Right cardiac atrium (tissue), 5 donors: Measurements from ENCODE around the gene TMEM254. TPM values are rescaled to one million over a fixed set of nuclear protein-coding genes. Genes with fewer than 3 reads are reported as not detected.
"Not testable (repeated sequence)": the region's sequence is repeated elsewhere in the genome, so short reads cannot be mapped to it uniquely, and the experiment has no call there.

Experiments
- ATAC-seq, 2 donors: fragments of 200-7000 bp; cut with Tn5 transposase; one replicate each; pipeline versions ENCODE4 v1.8.0 to v1.9.1; 2020; ENCODE audit warnings: moderate library complexity in 2 of 2, mild to moderate bottlenecking in 1 of 2
- DNase-seq, 3 donors: peaks; one replicate each; pipeline ENCODE4 v3.0.0-alpha.2; 2020
- H3K27ac ChIP-seq: one replicate; pipeline ENCODE4 v1.5.1; 2013; ENCODE audit warnings: mild to moderate bottlenecking, low read length, control low read depth, moderate library complexity
- H3K27me3 ChIP-seq: one replicate; pipeline ENCODE4 v1.6.1; 2013; ENCODE audit not compliant: control insufficient read depth, insufficient read depth
- H3K4me1 ChIP-seq: one replicate; pipeline ENCODE4 v1.6.1; 2013; ENCODE audit warnings: low read length; ENCODE audit not compliant: control insufficient read depth, insufficient read depth
- H3K4me3 ChIP-seq: one replicate; pipeline ENCODE4 v1.5.1; 2013; ENCODE audit warnings: low read length, control low read depth
- H3K9me3 ChIP-seq: one replicate; pipeline ENCODE4 v1.6.1; 2013; ENCODE audit warnings: low read length; ENCODE audit not compliant: control insufficient read depth
- WGBS: extraction: QIAGEN DNeasy Blood & Tissue Kit; methylation state at CpG from one replicate; pipeline ENCODE4 v1.1.7; 2013; 5-methylcytosine and 5-hydroxymethylcytosine counted together
- intact Hi-C, 4 donors: fragments of 100-400 bp; cut with DNase I; formaldehyde crosslinking; loops; one replicate each; pipeline versions ENCODE4 v1.11.0 to v1.14.0; 2022 to 2023
- polyA plus RNA-seq: library from polyadenylated mRNA; stranded (reverse); fragments of 200-250 nt; gene quantifications from one replicate; pipeline ENCODE4 v1.2.3, GENCODE V29; 2013
- total RNA-seq, 4 donors: library from RNA; stranded (reverse); fragmentation: NEBNext Ultra II Directional; extraction: Animal tissue kit (Norgen Biotek cat#: 25700); gene quantifications; one replicate each; pipeline ENCODE4 v1.2.1, GENCODE V29; 2021
- donor health status: healthy with polysubstance abuse.
- donor health status: DM: no; HTN: yes; CAD: no.
- donor health status: DM: no; HTN: no; CAD: no.
- donor health status: DM: no; HTN: yes; CAD: no; lungs with severe emphysema.
- donor health status: DM: yes; HTN: yes; CAD: no.

Gene TMEM254
- total and polyA plus RNA-seq, 5 donors: 4.7 to 9.0 (median 8.1) TPM

DNA sequence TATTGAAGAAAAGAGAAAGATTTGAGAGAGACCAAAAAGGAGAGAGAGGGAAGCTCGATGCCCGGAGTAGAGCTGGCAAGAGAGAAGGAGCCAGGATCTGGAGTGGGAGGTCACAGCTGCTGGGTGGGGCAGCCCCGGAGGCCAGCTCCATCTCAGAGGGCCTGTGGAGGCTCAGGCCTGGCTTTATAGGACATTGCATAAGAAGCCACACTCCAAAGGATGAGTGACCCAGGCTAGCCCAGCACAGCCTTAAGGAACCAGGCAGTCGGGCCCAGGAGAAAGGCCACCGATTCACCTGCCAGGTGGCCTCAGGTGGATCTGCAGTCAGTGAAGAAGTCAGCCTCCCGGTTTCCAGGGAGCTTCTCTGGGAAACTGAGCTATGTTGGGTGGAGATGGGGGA lies 54.7 kb downstream of the TMEM254 start:
- H3K9me3 ChIP-seq: no peaks in the 10 kb centered on the region
- DNase-seq (peak; percentile 77 to 88 (median 84)), ATAC-seq (peak; percentile 28 to 30)
- peaks cover 4% of the 10 kb centered on the region for H3K4me1 ChIP-seq
- no peaks in the 10 kb centered on the region for H3K27me3 ChIP-seq
- WGBS: 25% methylated on average over 6 of the region's 6 CpGs
- H3K4me3 ChIP-seq: peak overlapping the region; percentile 52
- intact Hi-C loops: loop anchor here in 3 of 4 donors (5.0 to 10.0 kb wide), 2 partner anchors 56 to 58 kb away; partner anchors contain the start of gene TMEM254 (in 3 of the 3)
- H3K27ac ChIP-seq: peak overlapping the region; percentile 99

DNA sequence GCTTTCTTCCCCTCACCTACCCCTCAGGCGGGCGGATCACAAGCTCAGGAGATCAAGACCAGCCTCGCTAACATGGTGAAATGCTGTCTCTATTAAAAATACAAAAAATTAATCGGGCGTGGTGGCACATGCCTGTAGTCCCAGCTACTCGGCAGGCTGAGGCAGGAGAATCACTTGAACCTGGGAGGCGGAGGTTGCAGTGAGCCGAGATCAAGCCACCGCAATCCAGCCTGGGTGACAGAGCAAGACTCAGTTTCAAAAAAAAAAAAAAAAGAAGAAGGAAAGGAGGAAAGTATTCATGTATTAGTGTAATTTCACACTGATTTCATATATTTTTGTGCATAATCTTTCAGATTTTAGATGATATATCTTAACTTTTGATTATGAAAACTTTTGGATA lies 55.2 kb downstream of the TMEM254 start:
- peak overlapping the region; percentile 52 for H3K4me3 ChIP-seq
- not testable (repeated sequence) for ATAC-seq, H3K4me1 ChIP-seq, DNase-seq, H3K9me3 ChIP-seq, H3K27me3 ChIP-seq
- WGBS: 54% methylated on average over 9 of the region's 9 CpGs
- H3K27ac ChIP-seq: peak overlapping the region; percentile 99
- intact Hi-C loops: loop anchor here in 3 of 4 donors (5.0 to 10.0 kb wide), 2 partner anchors 56 to 59 kb away; partner anchors contain the start of gene TMEM254 (in 3 of the 3)

DNA sequence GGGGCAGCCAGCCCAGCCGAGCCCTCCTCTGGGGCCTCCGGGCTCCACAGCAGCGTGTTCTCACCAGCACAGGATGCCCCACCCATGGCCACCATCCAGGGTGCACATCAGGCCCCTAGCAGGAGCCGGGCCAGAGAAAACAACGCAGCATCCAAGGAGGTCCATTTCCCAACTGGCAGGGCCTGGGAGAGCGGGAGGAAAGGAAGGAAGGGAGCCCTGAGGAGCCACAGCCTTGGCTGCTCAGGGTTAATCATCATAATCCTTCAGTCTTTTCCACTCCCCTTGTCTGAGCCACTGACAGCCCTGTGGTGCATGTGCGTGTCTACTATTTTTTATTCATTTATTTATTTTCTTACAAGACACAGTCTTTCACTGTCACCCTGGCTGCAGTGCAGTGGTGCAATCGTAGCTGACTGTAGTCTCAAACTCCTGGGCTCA lies 57.7 kb downstream of the TMEM254 start:
- Histone ChIP-seq H3K4me3 (no peak overlapping the region), H3K4me1 (peaks cover 4% of the 10 kb centered on the region), H3K27ac (peak overlapping the region; percentile 91), H3K27me3 (no peaks in the 10 kb centered on the region), H3K9me3 (no peaks in the 10 kb centered on the region)
- peak; percentile 90 to 91 for ATAC-seq
- 32% methylated on average over 8 of the region's 8 CpGs for WGBS
- peak; percentile 98 to 99 (median 98) for DNase-seq
- intact Hi-C loops: loop anchor here in 2 of 4 donors (10.0 kb wide), 1 partner anchor 61 kb away; the partner anchor contains the start of gene TMEM254 (in 2 of the 2)

DNA sequence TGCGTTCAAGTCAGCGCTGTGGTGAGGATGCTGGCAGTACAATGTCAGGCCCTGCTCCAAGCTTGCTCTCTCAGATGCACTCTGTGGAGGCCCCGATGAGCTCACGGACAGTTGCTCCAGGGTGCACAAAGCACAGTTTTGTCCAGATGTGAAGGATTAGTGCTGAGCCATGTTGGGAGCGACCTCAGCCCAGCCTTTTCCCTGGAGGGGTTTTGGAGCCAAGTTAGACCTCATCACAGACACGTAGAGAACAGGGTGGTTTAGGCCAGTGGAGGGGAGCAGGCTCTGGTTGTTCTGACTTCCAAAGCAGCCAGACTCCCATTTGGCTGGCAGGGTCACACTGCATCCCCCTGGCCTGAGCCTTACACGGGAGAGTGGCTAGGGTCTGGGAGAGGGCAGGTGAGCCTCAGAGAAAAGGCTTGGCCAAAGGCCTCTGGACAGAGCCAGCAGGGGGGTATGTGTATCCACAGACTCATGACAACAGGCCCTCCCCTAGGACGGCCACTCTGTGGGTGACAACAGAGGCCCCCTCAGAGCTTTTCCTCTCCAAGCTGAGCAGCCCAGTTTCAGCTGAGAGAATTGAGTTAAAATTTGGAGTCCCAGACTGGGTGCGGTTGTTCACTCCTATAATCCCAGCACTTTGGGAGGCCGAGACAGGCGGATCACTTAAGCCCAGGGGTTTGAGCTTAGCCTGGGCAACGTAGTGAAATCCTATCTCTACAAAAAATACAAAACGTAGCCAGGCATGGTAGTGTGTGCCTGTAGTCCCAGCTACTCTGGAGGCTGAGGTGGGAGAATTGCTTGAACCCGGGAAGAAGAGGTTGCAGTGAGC lies 58.8 kb downstream of the TMEM254 start:
- Histone ChIP-seq H3K9me3 (no peaks in the 10 kb centered on the region), H3K27ac (peak overlapping the region; percentile 88), H3K4me3 (no peak overlapping the region), H3K4me1 (peaks cover 4% of the 10 kb centered on the region), H3K27me3 (no peaks in the 10 kb centered on the region)
- DNase-seq (peak; percentile 83 to 89 (median 85)), ATAC-seq (peak; percentile 65 to 74)
- intact Hi-C loops: loop anchor here in 2 of 4 donors (10.0 kb wide), 1 partner anchor 62 kb away; the partner anchor contains the start of gene TMEM254 (in 2 of the 2)
- 55% methylated on average over 14 of the region's 14 CpGs for WGBS

DNA sequence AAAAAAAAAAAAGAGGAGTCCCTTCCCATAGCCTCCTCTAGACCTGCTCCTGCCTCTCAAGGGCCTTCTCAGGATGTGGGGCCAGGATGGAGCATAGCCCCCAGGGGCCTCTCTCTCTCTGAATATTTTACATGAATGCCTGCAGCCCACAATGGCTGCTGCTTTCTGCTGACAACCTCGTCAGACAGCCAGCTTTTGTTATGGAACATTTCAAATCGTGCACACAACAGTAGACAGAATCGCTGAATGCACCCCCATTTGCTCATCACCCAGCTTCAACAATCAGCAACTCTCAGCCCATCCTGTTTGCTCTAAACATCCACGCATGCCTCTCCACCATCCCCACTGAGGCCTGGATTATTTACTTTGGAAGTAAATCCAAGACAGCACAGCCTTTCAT lies 59.5 kb downstream of the TMEM254 start:
- ATAC-seq (no peak), DNase-seq (no peak)
- Histone ChIP-seq H3K27ac (peak overlapping the region; percentile 88), H3K27me3 (no peaks in the 10 kb centered on the region), H3K9me3 (no peaks in the 10 kb centered on the region), H3K4me1 (peaks cover 4% of the 10 kb centered on the region), H3K4me3 (no peak overlapping the region)
- intact Hi-C loops: loop anchor here in 2 of 4 donors (10.0 kb wide), 1 partner anchor 63 kb away; the partner anchor contains the start of gene TMEM254 (in 2 of the 2)
- 48% methylated on average over 4 of the region's 4 CpGs for WGBS

DNA sequence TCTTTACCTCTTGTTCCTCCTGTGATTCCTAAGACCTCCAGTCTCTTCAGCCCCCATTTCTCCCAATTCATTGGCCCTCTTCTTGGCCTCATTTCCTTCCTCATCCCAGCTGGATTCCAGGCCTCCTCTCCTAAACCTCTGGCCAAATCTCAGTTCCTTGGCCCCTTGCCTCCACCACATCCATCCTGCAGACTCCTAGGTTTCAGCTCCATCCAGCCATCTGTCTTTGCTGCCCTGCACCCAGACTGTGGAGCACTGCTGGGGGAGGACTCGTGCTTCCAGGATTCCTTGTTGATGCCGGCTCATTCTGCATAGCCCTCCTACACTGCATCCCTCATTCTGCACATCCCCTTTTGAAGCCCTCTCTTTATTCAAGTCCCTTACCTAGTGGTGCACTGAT lies 60.8 kb downstream of the TMEM254 start:
- Histone ChIP-seq H3K27ac (no peak overlapping the region), H3K4me1 (peaks cover 3% of the 10 kb centered on the region), H3K4me3 (no peak overlapping the region), H3K9me3 (no peaks in the 10 kb centered on the region), H3K27me3 (no peaks in the 10 kb centered on the region)
- intact Hi-C loops: loop anchor here in 2 of 4 donors (10.0 kb wide), 1 partner anchor 64 kb away; the partner anchor contains the start of gene TMEM254 (in 2 of the 2)
- DNase-seq (peak in 1 of 3 donors; percentile 57), ATAC-seq (no peak)
- WGBS: 57% methylated on average over 2 of the region's 2 CpGs

DNA sequence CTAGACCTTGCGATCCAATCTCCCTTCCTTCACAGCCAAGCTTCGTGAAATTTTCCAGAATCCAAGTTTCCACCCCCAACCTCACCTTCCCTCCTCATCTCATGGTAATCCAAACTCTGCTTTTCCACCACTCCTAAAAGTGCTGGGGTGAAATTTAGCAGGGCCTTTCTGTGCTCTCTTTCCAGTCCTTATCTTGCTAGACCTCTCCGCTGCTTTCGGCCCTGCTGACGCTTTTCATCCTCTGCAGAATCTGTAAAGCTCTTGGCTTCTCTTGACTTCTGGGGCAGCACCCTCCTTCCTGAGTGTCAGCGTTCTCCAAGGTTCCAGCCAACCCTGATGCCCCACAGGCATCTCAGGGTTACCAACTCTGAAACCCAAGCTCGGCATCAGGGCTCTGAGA lies 61.8 kb downstream of the TMEM254 start:
- intact Hi-C loops: loop anchor here in 1 of 4 donors (5.0 kb wide), 1 partner anchor 78 kb away; no protein-coding TSS in a partner anchor
- DNase-seq (no peak), ATAC-seq (no peak)
- H3K27ac ChIP-seq: no peak overlapping the region
- WGBS: 74% methylated on average over 7 of the region's 7 CpGs
- H3K4me1 ChIP-seq: peaks cover 3% of the 10 kb centered on the region
- no peak overlapping the region for H3K4me3 ChIP-seq
- H3K9me3 ChIP-seq: no peaks in the 10 kb centered on the region
- H3K27me3 ChIP-seq: no peaks in the 10 kb centered on the region

DNA sequence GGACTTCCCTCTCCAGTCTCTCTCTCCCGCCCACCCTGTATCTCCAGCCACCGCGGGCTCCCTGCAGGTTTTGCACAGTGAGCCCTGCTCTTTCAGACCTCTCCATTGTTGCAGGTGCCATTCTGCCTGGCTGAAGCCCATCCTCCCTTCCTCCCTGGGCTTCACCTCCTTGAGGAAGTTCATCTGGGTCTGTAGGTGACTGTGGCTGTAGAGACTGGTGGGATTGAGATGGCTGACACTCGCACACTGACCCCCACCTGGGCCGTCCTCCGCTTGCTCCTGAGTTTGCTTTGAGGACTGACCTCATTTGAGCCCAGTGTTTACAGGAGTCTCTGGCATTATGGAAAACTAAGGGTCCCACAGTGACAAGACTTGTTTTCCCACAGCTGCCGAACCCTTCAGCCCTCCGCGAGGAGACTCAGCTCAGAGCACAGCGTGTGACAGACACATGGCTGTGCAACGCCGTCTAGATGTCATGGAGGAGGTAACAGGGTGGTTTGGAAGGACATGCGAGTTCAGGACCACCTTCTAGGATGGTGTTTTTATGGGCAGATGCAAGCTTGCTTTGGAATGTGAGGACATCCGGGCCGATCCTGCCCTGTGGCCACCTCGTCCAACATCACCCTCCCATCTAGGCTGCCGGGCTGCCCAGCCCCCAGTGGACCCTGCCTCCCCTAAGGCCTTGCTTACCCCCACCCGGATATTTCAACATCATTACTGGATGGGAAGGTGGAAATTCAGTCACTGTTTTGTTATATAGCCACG lies 63.4 kb downstream of the TMEM254 start:
- Histone ChIP-seq H3K4me3 (no peak overlapping the region), H3K4me1 (no peaks in the 10 kb centered on the region), H3K27ac (no peak overlapping the region), H3K27me3 (no peaks in the 10 kb centered on the region), H3K9me3 (no peaks in the 10 kb centered on the region)
- 51% methylated on average over 19 of the region's 19 CpGs for WGBS
- DNase-seq (no peak), ATAC-seq (no peak)
- intact Hi-C loops: loop anchor here in 1 of 4 donors (5.0 kb wide), 1 partner anchor 80 kb away; no protein-coding TSS in a partner anchor
